GM12874 (cell line): Measurements from ENCODE around the gene SIL1.

Source experiments
- CTCF ChIP-seq: IDR thresholded peaks from 2 replicates; pipeline ENCODE4 v1.5.1; 2011; ENCODE audit warnings: low read depth, mild to moderate bottlenecking, control low read depth, low read length, moderate library complexity; ENCODE audit not compliant: insufficient read depth

The SIL1 gene

DNA sequence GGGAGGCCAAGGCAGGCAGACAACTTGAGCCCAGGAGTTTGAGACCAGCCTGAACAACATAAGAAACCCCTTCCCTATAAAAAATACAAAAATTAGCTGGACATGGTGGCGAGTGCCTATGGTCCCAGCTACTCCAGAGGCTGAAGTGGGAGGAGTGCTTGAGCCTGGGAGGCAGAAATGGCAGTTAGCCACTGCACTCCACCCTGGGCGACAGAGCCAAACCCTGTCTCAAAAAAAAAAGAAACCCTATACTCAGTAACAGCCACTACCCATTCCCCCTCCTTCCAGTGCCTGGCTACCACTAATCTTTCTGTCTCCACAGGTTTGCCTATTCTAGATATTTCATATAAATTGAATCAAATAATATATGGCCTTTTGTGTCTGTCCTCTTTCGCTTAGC is 14.3 kb upstream of the SIL1 start:
- TF ChIP-seq CTCF: no peak

- no peak for TF ChIP-seq CTCF
Measured at GRCh38 chr5:139210585-139210984, 12.4 kb upstream of the SIL1 start.

GRCh38 chr5:139207297-139208000 is 9.3 kb upstream of the SIL1 start:
- TF ChIP-seq CTCF: no peak

DNA sequence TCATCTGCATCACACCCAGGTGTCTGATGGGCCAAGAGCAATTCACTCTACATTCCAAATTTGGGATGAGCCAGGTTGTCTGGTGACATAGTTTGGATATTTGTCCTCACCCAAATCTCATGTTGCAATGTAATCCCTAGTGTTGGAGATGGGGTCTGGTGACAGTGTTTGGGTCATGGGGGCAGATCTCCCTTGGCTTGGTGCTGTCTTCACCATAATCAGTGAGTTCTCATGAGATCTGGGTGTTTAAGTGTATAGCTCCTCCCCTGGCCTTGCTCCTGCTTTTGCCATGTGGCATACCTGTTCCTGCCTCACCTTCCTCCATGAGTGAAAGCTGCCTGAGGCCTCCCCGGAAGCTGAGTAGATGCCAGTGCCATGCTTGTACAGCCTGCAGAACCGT is 7.4 kb upstream of the SIL1 start:
- no peak for TF ChIP-seq CTCF

GRCh38 chr5:139205124-139205523 is 7.0 kb upstream of the SIL1 start:
- TF ChIP-seq CTCF: no peak

DNA sequence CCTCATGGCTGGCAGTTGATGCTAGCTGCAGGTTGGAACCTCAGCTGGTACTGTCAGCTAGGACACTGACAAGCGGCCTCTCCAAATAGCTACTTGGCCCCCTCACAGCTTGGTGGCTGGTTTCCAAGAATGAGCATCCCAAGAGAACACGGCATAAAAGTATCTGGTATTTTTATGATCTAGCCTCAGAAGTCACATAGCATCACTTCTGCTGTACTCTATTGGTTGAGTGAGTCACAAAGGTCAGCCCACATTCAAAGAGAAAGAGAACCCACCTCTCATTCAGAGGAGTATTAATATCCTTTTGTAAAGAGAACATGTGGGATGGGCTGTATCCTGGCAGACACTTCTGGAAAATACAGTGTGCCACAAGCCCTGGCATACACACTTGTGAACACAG is 6.0 kb upstream of the SIL1 start:
- TF ChIP-seq CTCF: no peak

DNA sequence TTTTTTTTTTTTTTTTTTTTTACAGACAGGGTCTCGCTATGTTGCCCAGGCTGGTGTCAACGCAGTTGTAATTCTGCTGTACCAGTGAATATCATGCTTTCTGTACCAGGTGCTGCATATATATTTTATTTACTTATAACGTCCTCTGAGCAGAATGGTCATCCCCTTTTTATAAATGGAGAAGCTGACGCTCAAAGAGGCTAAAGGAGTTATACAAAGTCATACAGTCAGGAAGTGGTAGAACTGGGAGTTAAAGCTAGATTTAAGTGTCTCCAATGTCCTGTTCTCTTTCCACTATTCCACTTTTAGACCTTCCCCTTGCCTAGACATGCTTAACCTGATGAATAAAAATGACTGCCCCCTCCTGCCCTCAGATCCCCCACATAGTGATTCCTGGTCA is 1.2 kb upstream of the SIL1 start:
- TF ChIP-seq CTCF: no peak
